Stimulated activated CD4-positive, alpha-beta T cell treated with anti-CD3 and anti-CD28 coated beads, TNF-alpha, amount 100 ng/mL, for 48 hours (primary cell): ENCODE results near the gene NHSL2.

Source experiments
- DNase-seq, 3 donors: peaks; one replicate each; pipeline ENCODE4 v3.0.0-alpha.2; 2020; ENCODE audit warnings: low read depth in 3 of 3

Gene NHSL2

GRCh38 chrX:72128183-72128834 lies 217.7 kb downstream of the NHSL2 start:
- DNase-seq, result no peak

- DNase-seq, result no peak
Measured at GRCh38 chrX:72128881-72129280, 218.2 kb downstream of the NHSL2 start.

- no peak for DNase-seq
Measured at GRCh38 chrX:72129661-72130060, 219.0 kb downstream of the NHSL2 start.

GRCh38 chrX:72130156-72130761 lies 219.6 kb downstream of the NHSL2 start:
- no peak for DNase-seq

GRCh38 chrX:72130762-72131250 lies 220.2 kb downstream of the NHSL2 start:
- no peak for DNase-seq

GRCh38 chrX:72131317-72132294 lies 221.0 kb downstream of the NHSL2 start, which contains the start of gene RTL5:
Gene RTL5, minus strand, starts transcription at chrX:72131915.
- DNase-seq, result peak in 2 of 3 donors; percentile 10 to 33

- no peak for DNase-seq
Measured at GRCh38 chrX:72132456-72132855, 221.8 kb downstream of the NHSL2 start.

GRCh38 chrX:72133851-72134546 lies 223.4 kb downstream of the NHSL2 start:
- DNase-seq, result no peak

GRCh38 chrX:72137846-72138495 lies 227.3 kb downstream of the NHSL2 start:
- no peak for DNase-seq

- no peak for DNase-seq
Measured at GRCh38 chrX:72139538-72139937, 228.9 kb downstream of the NHSL2 start.

GRCh38 chrX:72141372-72142004 lies 230.8 kb downstream of the NHSL2 start:
- DNase-seq, result no peak

GRCh38 chrX:72142094-72142793 lies 231.6 kb downstream of the NHSL2 start:
- no peak for DNase-seq

- DNase-seq, result no peak
Measured at GRCh38 chrX:72142794-72143608, 232.4 kb downstream of the NHSL2 start.

GRCh38 chrX:72143609-72143907 lies 232.9 kb downstream of the NHSL2 start:
- DNase-seq, result no peak

GRCh38 chrX:72145181-72145580 lies 234.5 kb downstream of the NHSL2 start:
- DNase-seq, result no peak

GRCh38 chrX:72146527-72146926 lies 235.9 kb downstream of the NHSL2 start:
- no peak for DNase-seq

- no peak for DNase-seq
Measured at GRCh38 chrX:72158773-72159172, 248.1 kb downstream of the NHSL2 start.

- DNase-seq, result no peak
Measured at GRCh38 chrX:72159769-72160168, 249.1 kb downstream of the NHSL2 start.

- no peak for DNase-seq
Measured at GRCh38 chrX:72165551-72165950, 254.9 kb downstream of the NHSL2 start.
